Mesothelial cell of epicardium (in vitro differentiated cells): ENCODE results near the gene FAM174A. TPM values are rescaled to one million over a fixed set of nuclear protein-coding genes. Genes with fewer than 3 reads are reported as not detected.

Experiments used
- DNase-seq, 2 experiments: peaks; one replicate each; pipeline ENCODE4 v3.0.0; 2021; ENCODE audit warnings: low spot score in 2 of 2; ENCODE audit not compliant: unreplicated experiment in 2 of 2
- H3K27ac Mint-ChIP-seq: 2 replicates; pipeline ENCODE4 v1.8.0; 2021; ENCODE audit warnings: mixed read lengths
- H3K27me3 Mint-ChIP-seq: 2 replicates; pipeline ENCODE4 v1.8.0; 2021; ENCODE audit warnings: low read depth, mixed read lengths
- H3K36me3 Mint-ChIP-seq: 2 replicates; pipeline ENCODE4 v1.8.0; 2021; ENCODE audit warnings: mixed read lengths
- H3K4me1 Mint-ChIP-seq: 2 replicates; pipeline ENCODE4 v1.8.0; 2021; ENCODE audit warnings: mixed read lengths
- H3K4me3 Mint-ChIP-seq: 2 replicates; pipeline ENCODE4 v1.8.0; 2021; ENCODE audit warnings: mild to moderate bottlenecking, moderate library complexity, mixed read lengths
- H3K9me3 Mint-ChIP-seq: 2 replicates; pipeline ENCODE4 v1.8.0; 2021; ENCODE audit warnings: mixed read lengths
- CTCF ChIP-seq: fragments of 200-600 bp; sonication (generic); IDR thresholded peaks from one replicate; pipeline ENCODE4 v1.5.0; 2021; ENCODE audit warnings: antibody characterized with exemption; ENCODE audit not compliant: unreplicated experiment
- total RNA-seq: library from RNA; stranded (reverse); gene quantifications from 3 replicates; pipeline ENCODE4 v1.2.1, GENCODE V29; 2021

The FAM174A gene
- total RNA-seq: 9.7 to 12.5 TPM (median 12.0 TPM) in 3 replicates

- TF ChIP-seq CTCF: no peak
- H3K27ac Mint-ChIP-seq: peak within 1 kb of the TSS; percentile 95
- DNase-seq: peak; percentile 89 to 96
- H3K9me3 Mint-ChIP-seq: peaks cover 29% of the 10 kb centered on the region
- H3K36me3 Mint-ChIP-seq: peaks cover 19% of the 10 kb centered on the region
- peaks cover 24% of the 10 kb centered on the region for H3K4me1 Mint-ChIP-seq
- peak within 1 kb of the TSS; percentile 99 for H3K4me3 Mint-ChIP-seq
- no peaks in the 10 kb centered on the region for H3K27me3 Mint-ChIP-seq
Observed at GRCh38 chr5:100535060-100536005, at the start of gene FAM174A. Gene FAM174A, plus strand, starts transcription at chr5:100535374. Its CDS starts 157 bp downstream, at chr5:100535531.

GRCh38 chr5:100493996-100494395 is 41.2 kb upstream of the FAM174A start:
- no peak for DNase-seq
- H3K36me3 Mint-ChIP-seq: no peaks in the 10 kb centered on the region
- H3K4me3 Mint-ChIP-seq: no peak overlapping the region
- no peaks in the 10 kb centered on the region for H3K27me3 Mint-ChIP-seq
- no peak for TF ChIP-seq CTCF
- no peak overlapping the region for H3K27ac Mint-ChIP-seq
- H3K4me1 Mint-ChIP-seq: no peaks in the 10 kb centered on the region
- peaks cover 21% of the 10 kb centered on the region for H3K9me3 Mint-ChIP-seq

GRCh38 chr5:100496296-100496695 is 38.9 kb upstream of the FAM174A start:
- no peak for TF ChIP-seq CTCF
- no peaks in the 10 kb centered on the region for H3K9me3 Mint-ChIP-seq
- no peaks in the 10 kb centered on the region for H3K27me3 Mint-ChIP-seq
- H3K4me3 Mint-ChIP-seq: no peak overlapping the region
- H3K4me1 Mint-ChIP-seq: no peaks in the 10 kb centered on the region
- H3K27ac Mint-ChIP-seq: no peak overlapping the region
- no peak for DNase-seq
- H3K36me3 Mint-ChIP-seq: no peaks in the 10 kb centered on the region

GRCh38 chr5:100502684-100503083 is 32.5 kb upstream of the FAM174A start:
- no peaks in the 10 kb centered on the region for H3K27me3 Mint-ChIP-seq
- no peak overlapping the region for H3K27ac Mint-ChIP-seq
- H3K4me1 Mint-ChIP-seq: no peaks in the 10 kb centered on the region
- H3K9me3 Mint-ChIP-seq: no peaks in the 10 kb centered on the region
- DNase-seq: no peak
- H3K4me3 Mint-ChIP-seq: no peak overlapping the region
- no peaks in the 10 kb centered on the region for H3K36me3 Mint-ChIP-seq
- no peak for TF ChIP-seq CTCF

GRCh38 chr5:100505984-100506670 is 29.0 kb upstream of the FAM174A start:
- no peak for DNase-seq
- H3K36me3 Mint-ChIP-seq: no peaks in the 10 kb centered on the region
- no peak overlapping the region for H3K27ac Mint-ChIP-seq
- no peaks in the 10 kb centered on the region for H3K9me3 Mint-ChIP-seq
- TF ChIP-seq CTCF: no peak
- no peak overlapping the region for H3K4me3 Mint-ChIP-seq
- H3K27me3 Mint-ChIP-seq: no peaks in the 10 kb centered on the region
- no peaks in the 10 kb centered on the region for H3K4me1 Mint-ChIP-seq
